Mesothelial cell of epicardium (in vitro differentiated cells): ENCODE measurements around the gene TP53AIP1. TPM values are rescaled to one million over a fixed set of nuclear protein-coding genes. Genes with fewer than 3 reads are reported as not detected.

Experiments
- DNase-seq, 2 experiments: peaks; one replicate each; pipeline ENCODE4 v3.0.0; 2021; ENCODE audit warnings: low spot score in 2 of 2; ENCODE audit not compliant: unreplicated experiment in 2 of 2
- H3K27ac Mint-ChIP-seq: 2 replicates; pipeline ENCODE4 v1.8.0; 2021; ENCODE audit warnings: mixed read lengths
- H3K27me3 Mint-ChIP-seq: 2 replicates; pipeline ENCODE4 v1.8.0; 2021; ENCODE audit warnings: low read depth, mixed read lengths
- H3K36me3 Mint-ChIP-seq: 2 replicates; pipeline ENCODE4 v1.8.0; 2021; ENCODE audit warnings: mixed read lengths
- H3K4me1 Mint-ChIP-seq: 2 replicates; pipeline ENCODE4 v1.8.0; 2021; ENCODE audit warnings: mixed read lengths
- H3K4me3 Mint-ChIP-seq: 2 replicates; pipeline ENCODE4 v1.8.0; 2021; ENCODE audit warnings: mild to moderate bottlenecking, moderate library complexity, mixed read lengths
- H3K9me3 Mint-ChIP-seq: 2 replicates; pipeline ENCODE4 v1.8.0; 2021; ENCODE audit warnings: mixed read lengths
- CTCF ChIP-seq: fragments of 200-600 bp; sonication (generic); IDR thresholded peaks from one replicate; pipeline ENCODE4 v1.5.0; 2021; ENCODE audit warnings: antibody characterized with exemption; ENCODE audit not compliant: unreplicated experiment
- total RNA-seq: library from RNA; stranded (reverse); gene quantifications from 3 replicates; pipeline ENCODE4 v1.2.1, GENCODE V29; 2021

TP53AIP1 gene
- total RNA-seq, 1 donor from 2014 or later: 0.45 TPM

- H3K4me3 Mint-ChIP-seq: no peak overlapping the region
- no peaks in the 10 kb centered on the region for H3K36me3 Mint-ChIP-seq
- no peak for DNase-seq
- H3K27me3 Mint-ChIP-seq: no peaks in the 10 kb centered on the region
- no peak for TF ChIP-seq CTCF
- peaks cover 2% of the 10 kb centered on the region for H3K4me1 Mint-ChIP-seq
- H3K9me3 Mint-ChIP-seq: no peaks in the 10 kb centered on the region
- H3K27ac Mint-ChIP-seq: no peak overlapping the region
Measured at GRCh38 chr11:128940603-128941002, 2.1 kb downstream of the TP53AIP1 start.

- H3K4me1 Mint-ChIP-seq: peaks cover 2% of the 10 kb centered on the region
- no peaks in the 10 kb centered on the region for H3K9me3 Mint-ChIP-seq
- no peaks in the 10 kb centered on the region for H3K36me3 Mint-ChIP-seq
- no peak overlapping the region for H3K27ac Mint-ChIP-seq
- no peak for DNase-seq
- TF ChIP-seq CTCF: no peak
- H3K4me3 Mint-ChIP-seq: no peak overlapping the region
- H3K27me3 Mint-ChIP-seq: no peaks in the 10 kb centered on the region
Measured at GRCh38 chr11:128940156-128940555, 2.5 kb downstream of the TP53AIP1 start.

GRCh38 chr11:128939591-128939990, 3.1 kb downstream of the TP53AIP1 start:
- no peaks in the 10 kb centered on the region for H3K9me3 Mint-ChIP-seq
- DNase-seq: no peak
- no peak overlapping the region for H3K27ac Mint-ChIP-seq
- H3K36me3 Mint-ChIP-seq: no peaks in the 10 kb centered on the region
- H3K27me3 Mint-ChIP-seq: no peaks in the 10 kb centered on the region
- no peak for TF ChIP-seq CTCF
- H3K4me3 Mint-ChIP-seq: no peak overlapping the region
- peaks cover 2% of the 10 kb centered on the region for H3K4me1 Mint-ChIP-seq

- Mint-ChIP-seq H3K4me3 (no peak overlapping the region), H3K27ac (no peak overlapping the region), H3K4me1 (peaks cover 5% of the 10 kb centered on the region), H3K9me3 (peaks cover 4% of the 10 kb centered on the region), H3K27me3 (no peaks in the 10 kb centered on the region), H3K36me3 (no peaks in the 10 kb centered on the region)
- no peak for DNase-seq
- no peak for TF ChIP-seq CTCF
Measured at GRCh38 chr11:128938156-128938885, 4.3 kb downstream of the TP53AIP1 start.

- H3K27ac Mint-ChIP-seq: no peak overlapping the region
- H3K9me3 Mint-ChIP-seq: peaks cover 4% of the 10 kb centered on the region
- DNase-seq: no peak
- no peaks in the 10 kb centered on the region for H3K27me3 Mint-ChIP-seq
- no peaks in the 10 kb centered on the region for H3K36me3 Mint-ChIP-seq
- TF ChIP-seq CTCF: no peak
- H3K4me3 Mint-ChIP-seq: no peak overlapping the region
- H3K4me1 Mint-ChIP-seq: peaks cover 5% of the 10 kb centered on the region
Measured at GRCh38 chr11:128937480-128937879, 5.2 kb downstream of the TP53AIP1 start.
